Epithelial cell of esophagus (primary cell): ENCODE data around the gene LYRM7.

Experiments used
- DNase-seq: peaks from one replicate; pipeline ENCODE4 v3.0.0; 2010; ENCODE audit warnings: low read depth
- H3K4me3 ChIP-seq: 2 replicates; pipeline ENCODE4 v1.5.1; 2011; ENCODE audit warnings: mild to moderate bottlenecking, low read length, control low read depth
- TF ChIP-seq, protein P1 (sequence below): IDR thresholded peaks from 2 replicates; pipeline ENCODE4 v1.5.1; 2011; ENCODE audit warnings: low read depth, mild to moderate bottlenecking, low read length, control low read depth, inconsistent platforms; ENCODE audit not compliant: insufficient read depth; ENCODE audit errors: missing control alignments

Gene LYRM7

GRCh38 chr5:131164191-131165118 lies 6.3 kb upstream of the LYRM7 start:
- peak; percentile 84 for DNase-seq
- peak overlapping the region; percentile 94 for H3K4me3 ChIP-seq
- TF ChIP-seq, protein P1, sequence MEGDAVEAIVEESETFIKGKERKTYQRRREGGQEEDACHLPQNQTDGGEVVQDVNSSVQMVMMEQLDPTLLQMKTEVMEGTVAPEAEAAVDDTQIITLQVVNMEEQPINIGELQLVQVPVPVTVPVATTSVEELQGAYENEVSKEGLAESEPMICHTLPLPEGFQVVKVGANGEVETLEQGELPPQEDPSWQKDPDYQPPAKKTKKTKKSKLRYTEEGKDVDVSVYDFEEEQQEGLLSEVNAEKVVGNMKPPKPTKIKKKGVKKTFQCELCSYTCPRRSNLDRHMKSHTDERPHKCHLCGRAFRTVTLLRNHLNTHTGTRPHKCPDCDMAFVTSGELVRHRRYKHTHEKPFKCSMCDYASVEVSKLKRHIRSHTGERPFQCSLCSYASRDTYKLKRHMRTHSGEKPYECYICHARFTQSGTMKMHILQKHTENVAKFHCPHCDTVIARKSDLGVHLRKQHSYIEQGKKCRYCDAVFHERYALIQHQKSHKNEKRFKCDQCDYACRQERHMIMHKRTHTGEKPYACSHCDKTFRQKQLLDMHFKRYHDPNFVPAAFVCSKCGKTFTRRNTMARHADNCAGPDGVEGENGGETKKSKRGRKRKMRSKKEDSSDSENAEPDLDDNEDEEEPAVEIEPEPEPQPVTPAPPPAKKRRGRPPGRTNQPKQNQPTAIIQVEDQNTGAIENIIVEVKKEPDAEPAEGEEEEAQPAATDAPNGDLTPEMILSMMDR = no peak

DNA sequence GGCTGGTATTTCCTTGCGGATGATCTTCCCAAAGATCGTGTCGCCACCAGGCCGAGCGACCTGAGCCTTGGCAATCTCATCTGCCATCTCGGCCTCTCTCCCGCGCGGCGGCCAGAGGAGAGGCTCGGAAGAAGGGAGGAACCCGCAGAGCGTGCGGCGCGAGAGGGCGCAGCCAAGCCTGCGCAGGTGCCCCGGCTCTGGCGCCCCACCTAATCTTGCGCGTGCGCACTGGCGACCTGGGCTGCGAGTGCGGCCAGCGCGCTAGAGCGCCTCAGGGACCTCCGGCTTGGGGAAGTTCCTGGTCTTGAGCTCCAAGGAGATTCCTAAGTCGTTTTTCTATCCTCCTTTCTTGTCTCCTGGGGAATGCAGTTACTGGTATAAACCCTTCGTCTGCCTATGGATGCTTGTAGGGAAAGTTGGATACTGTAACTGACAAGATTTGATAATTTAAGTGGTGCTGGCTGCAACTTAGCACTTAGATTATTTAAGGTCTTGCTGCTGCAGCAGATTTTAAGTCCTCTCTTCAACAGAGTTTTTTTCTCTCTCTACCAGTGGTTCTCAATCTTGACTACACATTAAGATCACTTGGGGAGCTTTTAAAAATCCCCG lies 5.5 kb upstream of the LYRM7 start, which contains the start of gene HINT1:
HINT1 (minus strand) TSS at position 138 of the 609 bp plus-strand sequence; CDS start at position 87, 51 bp downstream.
- TF ChIP-seq, protein P1 = no peak
- DNase-seq = peak; percentile 93
- H3K4me3 ChIP-seq = peak within 1 kb of the TSS; percentile 94

GRCh38 chr5:131167615-131168014 lies 3.1 kb upstream of the LYRM7 start:
- TF ChIP-seq, protein P1 = no peak
- no peak overlapping the region for H3K4me3 ChIP-seq
- no peak for DNase-seq

DNA sequence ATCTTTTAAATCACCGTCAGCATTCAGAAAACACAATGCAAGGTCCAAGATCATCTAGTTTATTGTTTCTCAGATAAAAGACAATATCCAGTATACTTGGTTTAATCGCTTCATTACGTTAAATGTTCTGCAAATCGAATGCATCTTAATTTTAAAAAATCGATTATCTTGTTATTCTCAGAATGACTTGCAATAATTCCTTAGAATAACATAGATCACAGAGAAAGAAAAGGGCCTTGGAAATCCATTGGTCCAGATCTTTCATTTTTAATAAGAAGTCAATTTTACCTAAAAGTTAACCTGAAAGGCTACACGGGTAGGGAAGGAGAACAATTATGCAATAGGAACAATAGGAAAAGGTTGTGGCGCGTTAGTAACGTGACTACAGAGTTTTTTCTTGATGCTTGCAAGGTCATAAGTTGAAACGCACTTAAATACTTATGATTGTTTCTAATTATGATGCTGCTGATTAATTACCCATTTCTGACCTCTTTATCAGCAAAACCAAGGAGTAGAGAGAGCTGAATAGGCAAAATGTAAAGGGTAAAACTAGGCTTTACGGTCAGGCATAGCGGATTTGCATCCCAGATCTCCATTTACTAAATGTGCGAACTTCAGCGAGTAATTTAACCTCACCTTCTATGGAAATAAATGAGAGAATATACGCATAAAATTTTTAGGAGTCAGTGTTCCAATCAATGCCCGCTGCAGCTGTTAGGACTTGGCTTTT lies 769 bp upstream of the LYRM7 start:
- DNase-seq = peak; percentile 8
- TF ChIP-seq, protein P1 = no peak
- H3K4me3 ChIP-seq = peak overlapping the region; percentile 66

- peak; percentile 80 for DNase-seq
- TF ChIP-seq, protein P1 = no peak
- H3K4me3 ChIP-seq = peak overlapping the region; percentile 66
Measured at GRCh38 chr5:131171276-131171810, 599 bp downstream of the LYRM7 start.

DNA sequence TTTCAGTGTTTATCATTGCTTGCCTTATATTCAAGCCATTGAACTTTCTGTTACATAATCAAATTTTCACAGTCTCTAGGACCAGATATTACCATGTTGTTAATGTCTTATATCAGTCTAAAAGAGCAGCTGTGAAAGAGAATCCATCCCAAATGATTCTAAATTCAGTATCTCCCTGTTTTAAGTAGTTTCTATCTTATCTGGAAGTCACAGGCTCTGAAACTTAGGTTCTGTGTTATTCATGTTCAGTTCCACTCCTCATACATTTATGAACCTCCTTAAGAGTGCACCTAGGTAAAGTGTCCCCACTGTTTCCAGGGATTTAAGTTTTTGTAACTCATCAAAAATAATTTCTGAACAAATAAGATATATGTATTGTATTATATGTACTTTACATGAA lies 9.7 kb downstream of the LYRM7 start:
- no peak overlapping the region for H3K4me3 ChIP-seq
- DNase-seq = no peak
- TF ChIP-seq, protein P1 = no peak
